H1 (cell line): ENCODE data around the gene TIMM22. TPM values are rescaled to one million over a fixed set of nuclear protein-coding genes. Genes with fewer than 3 reads are reported as not detected.

Experiments
- CTCF ChIA-PET: fragments of 300-600 bp; sonication (Branson Sonifier 250); formaldehyde crosslinking; loops from one replicate; lab custom pipeline; 2021; ENCODE audit not compliant: partially characterized antibody; lab: Charles Lee
- POLR2A ChIA-PET: fragments of 300-600 bp; sonication (Branson Sonifier 250); formaldehyde crosslinking; loops from one replicate; lab custom pipeline; 2021; ENCODE audit warnings: inconsistent platforms; ENCODE audit not compliant: partially characterized antibody; lab: Charles Lee
- DNase-seq, 2 experiments: peaks; one replicate each; pipeline versions ENCODE4 v3.0.0 to v3.0.0-alpha.2; 2010 to 2022; ENCODE audit warnings: low spot score in 2 of 2, low read depth in 1 of 2, mixed read lengths in 1 of 2
- FAIRE-seq: peaks from 2 replicates; lab custom pipeline; 2011; peaks lifted over from hg19 to GRCh38; lab: Jason Lieb, UNC
- H2AFZ ChIP-seq: 2 replicates; pipeline ENCODE4 v1.8.1; 2012; ENCODE audit warnings: low read length, inconsistent platforms
- H2AK5ac ChIP-seq: 2 replicates; pipeline ENCODE4 v1.6.1; 2013; ENCODE audit warnings: low read depth, low read length
- H2BK120ac ChIP-seq: replicated peaks from 2 replicates; pipeline ENCODE3; 2013; ENCODE audit warnings: low read depth, low read length, inconsistent platforms
- H2BK12ac ChIP-seq: 2 replicates; pipeline ENCODE4 v1.6.1; 2013; ENCODE audit warnings: low read depth, low read length
- H2BK15ac ChIP-seq: 2 replicates; pipeline ENCODE4 v1.6.1; 2013; ENCODE audit warnings: low read length
- H2BK20ac ChIP-seq: 2 replicates; pipeline ENCODE4 v1.6.1; 2013; ENCODE audit warnings: low read length
- H2BK5ac ChIP-seq: 2 replicates; pipeline ENCODE4 v1.6.1; 2013; ENCODE audit warnings: low read depth, low read length
- H3K14ac ChIP-seq: 2 replicates; pipeline ENCODE4 v1.6.1; 2013; ENCODE audit warnings: inconsistent platforms; ENCODE audit not compliant: insufficient read length
- H3K18ac ChIP-seq: 2 replicates; pipeline ENCODE4 v1.6.1; 2013; ENCODE audit warnings: low read length; ENCODE audit errors: extremely low read depth
- H3K23ac ChIP-seq: 2 replicates; pipeline ENCODE4 v1.6.1; 2013; ENCODE audit warnings: inconsistent platforms; ENCODE audit not compliant: insufficient read length
- H3K23me2 ChIP-seq: 2 replicates; pipeline ENCODE4 v1.6.1; 2013; ENCODE audit warnings: low read depth, low read length
- H3K27ac ChIP-seq: 2 replicates; pipeline ENCODE4 v1.6.1; 2011; ENCODE audit warnings: low read depth, low read length, inconsistent platforms
- H3K27me3 ChIP-seq, 4 experiments: replicated peaks in 1 of 4; 1 replicate in 1 of 4; 2 replicates in 3 of 4; pipeline versions ENCODE4 v1.6.1 to v1.8.1; 2011 to 2013; ENCODE audit warnings: low read length in 3 of 4, mild to moderate bottlenecking in 3 of 4, inconsistent platforms in 2 of 4, mixed read lengths in 2 of 4, moderate library complexity in 1 of 4; ENCODE audit not compliant: control insufficient read depth in 3 of 4, insufficient read depth in 3 of 4; ENCODE audit errors: extremely low read depth in 1 of 4
- H3K36me3 ChIP-seq, 4 experiments: 2 replicates each; pipeline versions ENCODE4 v1.6.1 to v1.8.1; 2011 to 2013; ENCODE audit warnings: mild to moderate bottlenecking in 4 of 4, low read length in 3 of 4, moderate library complexity in 2 of 4, control low read depth in 1 of 4, inconsistent platforms in 1 of 4; ENCODE audit not compliant: insufficient read depth in 4 of 4, control insufficient read depth in 2 of 4
- H3K4ac ChIP-seq: replicated peaks from 2 replicates; pipeline ENCODE3; 2013; ENCODE audit warnings: low read length, low read depth, mixed read lengths, inconsistent platforms; ENCODE audit not compliant: insufficient read length
- H3K4me1 ChIP-seq, 4 experiments: replicated peaks in 1 of 4; 1 replicate in 1 of 4; 2 replicates in 3 of 4; pipeline versions ENCODE4 v1.6.1 to v1.8.1; 2011 to 2013; ENCODE audit warnings: low read length in 3 of 4, inconsistent platforms in 2 of 4, mixed read lengths in 1 of 4; ENCODE audit not compliant: insufficient read depth in 4 of 4, control insufficient read depth in 3 of 4
- H3K4me2 ChIP-seq, 2 experiments: 2 replicates each; pipeline versions ENCODE4 v1.6.1 to v1.8.1; 2011 to 2013; ENCODE audit warnings: low read depth in 2 of 2, low read length in 2 of 2, control low read depth in 1 of 2, inconsistent platforms in 1 of 2, mild to moderate bottlenecking in 1 of 2; ENCODE audit not compliant: insufficient read depth in 1 of 2
- H3K4me3 ChIP-seq, 4 experiments: fragments of 200-600, 300-600 bp in 1 of 4; sonication (generic), shearing (Covaris generic), sonication (Bioruptor Twin) in 1 of 4; 2 replicates each; pipeline versions ENCODE4 v1.5.1 to v1.8.1; 2011 to 2016; ENCODE audit warnings: low read length in 4 of 4, low read depth in 3 of 4, control low read depth in 2 of 4, inconsistent platforms in 2 of 4, mild to moderate bottlenecking in 2 of 4, mixed read lengths in 1 of 4, moderate library complexity in 1 of 4; ENCODE audit not compliant: insufficient read depth in 2 of 4; ENCODE audit errors: extremely low read depth in 1 of 4
- H3K56ac ChIP-seq: replicated peaks from 2 replicates; pipeline ENCODE3; 2013; ENCODE audit warnings: low read depth, mild to moderate bottlenecking, mixed read lengths, low read length, inconsistent platforms; ENCODE audit not compliant: insufficient read length
- H3K79me1 ChIP-seq: 2 replicates; pipeline ENCODE4 v1.6.1; 2013; ENCODE audit warnings: low read depth, low read length, control low read depth
- H3K79me2 ChIP-seq, 2 experiments: 2 replicates each; pipeline versions ENCODE4 v1.6.1 to v1.8.1; 2012 to 2013; ENCODE audit warnings: low read length in 2 of 2, mild to moderate bottlenecking in 2 of 2, inconsistent platforms in 1 of 2; ENCODE audit not compliant: insufficient read depth in 2 of 2, control insufficient read depth in 1 of 2
- H3K9ac ChIP-seq, 4 experiments: replicated peaks in 1 of 4; 1 replicate in 1 of 4; 2 replicates in 3 of 4; pipeline versions ENCODE4 v1.6.1 to v1.8.1; 2011 to 2013; ENCODE audit warnings: low read depth in 3 of 4, low read length in 3 of 4, control low read depth in 2 of 4, mild to moderate bottlenecking in 2 of 4, moderate library complexity in 2 of 4, inconsistent platforms in 1 of 4; ENCODE audit errors: extremely low read depth in 1 of 4
- H3K9me3 ChIP-seq, 2 experiments: 2 replicates each; pipeline versions ENCODE4 v1.6.1 to v1.8.1; 2012 to 2013; ENCODE audit warnings: mild to moderate bottlenecking in 2 of 2, moderate library complexity in 2 of 2, control low read depth in 1 of 2, inconsistent platforms in 1 of 2, low read depth in 1 of 2, low read length in 1 of 2, mixed read lengths in 1 of 2; ENCODE audit not compliant: insufficient read depth in 2 of 2
- H4K20me1 ChIP-seq, 2 experiments: replicated peaks in 1 of 2; 2 replicates each; pipeline versions ENCODE3 to v1.8.1; 2011 to 2013; ENCODE audit warnings: inconsistent platforms in 2 of 2, low read length in 2 of 2, mild to moderate bottlenecking in 1 of 2; ENCODE audit not compliant: insufficient read depth in 2 of 2, control insufficient read depth in 1 of 2
- H4K5ac ChIP-seq: 2 replicates; pipeline ENCODE4 v1.6.1; 2013; ENCODE audit warnings: low read length, low read depth, mixed read lengths, inconsistent platforms; ENCODE audit not compliant: insufficient read length
- H4K8ac ChIP-seq: 2 replicates; pipeline ENCODE4 v1.8.0; 2013; ENCODE audit warnings: mild to moderate bottlenecking, moderate library complexity, low read length, inconsistent platforms; ENCODE audit not compliant: insufficient read depth; ENCODE audit errors: extremely low read depth
- H4K91ac ChIP-seq: replicated peaks from 2 replicates; pipeline ENCODE3; 2013; ENCODE audit warnings: low read length, mixed read lengths, inconsistent platforms; ENCODE audit not compliant: insufficient read length
- HDAC2 ChIP-seq, 2 experiments: fragments of 300-600 bp in 1 of 2; sonication (generic) in 1 of 2; IDR thresholded peaks; 2 replicates each; pipeline ENCODE4 v1.6.1; 2011 to 2012; ENCODE audit warnings: low read depth in 2 of 2, low read length in 2 of 2, mild to moderate bottlenecking in 2 of 2, moderate library complexity in 2 of 2, borderline replicate concordance in 1 of 2, inconsistent platforms in 1 of 2
- POLR2A ChIP-seq, 2 experiments: IDR thresholded peaks; 1 replicate in 1 of 2; 2 replicates in 1 of 2; pipeline ENCODE4 v1.6.1; 2011; ENCODE audit warnings: low read depth in 2 of 2, low read length in 2 of 2, mild to moderate bottlenecking in 2 of 2; ENCODE audit errors: control extremely low read depth in 1 of 2
- SAP30 ChIP-seq: fragments of 300-600 bp; sonication (generic); IDR thresholded peaks from 2 replicates; pipeline ENCODE4 v1.7.1; 2012; ENCODE audit warnings: low read length, moderate library complexity, mild to moderate bottlenecking, inconsistent platforms; ENCODE audit not compliant: insufficient read depth, insufficient replicate concordance
- TEAD4 ChIP-seq: IDR thresholded peaks from 2 replicates; pipeline ENCODE4 v1.6.1; 2012; ENCODE audit warnings: low read depth, low read length, inconsistent platforms, mixed read lengths
- WGBS, 2 experiments: shearing (Covaris generic) in 1 of 2; methylation state at CpG; one replicate each; pipeline versions ENCODE4 v1.1.6 to v1.1.7; 2013 to 2015; ENCODE audit warnings: low lambda C conversion rate in 2 of 2, mixed read lengths in 2 of 2, inconsistent platforms in 1 of 2, low coverage in 1 of 2, missing lambda C conversion rate in 1 of 2; ENCODE audit not compliant: insufficient replicate concordance in 2 of 2, insufficient coverage in 1 of 2, insufficient read length in 1 of 2; ENCODE audit errors: extremely low coverage in 1 of 2, missing lambda C conversion rate in 1 of 2; 5-methylcytosine and 5-hydroxymethylcytosine counted together
- polyA plus RNA-seq, 7 experiments: library from polyadenylated mRNA; depleted of rRNA in 3 of 7; stranded (reverse) in 5 of 7; unstranded in 2 of 7; fragments of >200 nt in 5 of 7; fragments of 200-250 nt in 2 of 7; gene quantifications; 1 replicate in 5 of 7; 2 replicates in 1 of 7; 4 replicates in 1 of 7; pipeline versions ENCODE4 v1.2.1 to v1.2.3, GENCODE V29; 2011 to 2013; ENCODE audit warnings: missing spikeins in 2 of 7, mixed read lengths in 2 of 7
- total RNA-seq: library from RNA; stranded (reverse); fragmentation: NEBNext Ultra II Directional; extraction: Animal tissue kit (Norgen Biotek cat#: 25700); gene quantifications from 2 replicates; pipeline ENCODE4 v1.2.1, GENCODE V29; 2021

TIMM22 gene
- total and polyA plus RNA-seq, 2 of the 8 experiments (the other 6 are each of a cell fraction or from before 2014, with no cell fraction given), result 13.8 to 17.4 TPM

GRCh38 chr17:1003972-1004768, 7.2 kb downstream of the TIMM22 start:
- 0 out of 2 replicates have a peak overlapping the region, but pooled peaks have one; percentile 24 for H2AK5ac ChIP-seq
- no peak overlapping the region for H3K14ac ChIP-seq
- H3K23me2 ChIP-seq, result no peaks in the 10 kb centered on the region
- no peak overlapping the region for H3K23ac ChIP-seq
- no peak overlapping the region for H3K4ac ChIP-seq
- no peak overlapping the region for H3K4me3 ChIP-seq
- H3K27ac ChIP-seq, result no peak overlapping the region
- H4K8ac ChIP-seq, result no peak overlapping the region
- 85% methylated on average over 30 of the region's 30 CpGs; no CpG with 5 or more reads in 1 of the 2 experiments for WGBS, 2 experiments
- no peak overlapping the region for H2BK20ac ChIP-seq
- ChIA-PET POLR2A (interaction anchor here (0.9 to 1.2 kb wide), 3 partner anchors 17 to 262 kb away, joined by 3 read pairs; no protein-coding TSS in a partner anchor), CTCF (interaction anchor here (1.1 to 12.7 kb wide), 6 partner anchors 7 to 53 kb away, joined by 3 to 144 read pairs (median 3); partner anchors contain the start of gene TIMM22)
- no peak overlapping the region for H2BK120ac ChIP-seq
- H3K79me2 ChIP-seq, result no peaks in the 10 kb centered on the region
- no peak for DNase-seq
- peaks cover 6 to 28% (median 17%) of the 10 kb centered on the region in 4 experiments for H3K36me3 ChIP-seq
- no peak overlapping the region for H3K56ac ChIP-seq
- H4K20me1 ChIP-seq, result peaks cover 2 to 7% of the 10 kb centered on the region in 2 experiments
- no peaks in the 10 kb centered on the region for H3K9me3 ChIP-seq
- H3K9ac ChIP-seq, result no peak overlapping the region
- no peak overlapping the region for H2AFZ ChIP-seq
- peaks cover 3% of the 10 kb centered on the region; the same call in 1 of the 2 replicates for H3K79me1 ChIP-seq
- H4K91ac ChIP-seq, result no peak overlapping the region
- H3K27me3 ChIP-seq, result no peaks in the 10 kb centered on the region
- no peak overlapping the region for H3K4me2 ChIP-seq
- no peak overlapping the region for H3K18ac ChIP-seq
- TF ChIP-seq TEAD4 (no peak), SAP30 (no peak), POLR2A (IDR thresholded peaks at IDR 0.05; ENCODE audit: control extremely low read depth in 1 of 2, low read depth in 2 of 2, low read length in 2 of 2) (0 out of 3 replicates have a peak, but pooled peaks of 1 of the 2 experiments have one; percentile 6), HDAC2 (IDR thresholded peaks at IDR 0.05; ENCODE audit: borderline replicate concordance in 1 of 2, low read depth in 2 of 2, low read length in 2 of 2) (no peak)
- 0 out of 2 replicates have a peak overlapping the region, but pooled peaks have one; percentile 52 for H2BK5ac ChIP-seq
- H2BK15ac ChIP-seq, result no peak overlapping the region
- H4K5ac ChIP-seq, result no peak overlapping the region
- no peak for FAIRE-seq
- no peak overlapping the region for H2BK12ac ChIP-seq
- H3K4me1 ChIP-seq, result peaks cover 0 to 3% (median 0%) of the 10 kb centered on the region in 4 experiments; a peak in 4 of 7 replicates
